HepG2 (cell line): Measurements from ENCODE around the gene FBXL12. TPM values are rescaled to one million over a fixed set of nuclear protein-coding genes. Genes with fewer than 3 reads are reported as not detected.

Experiments
- ASH2L ChIP-seq: fragments of 300-600, 200-600 bp; sonication (generic); IDR thresholded peaks from 2 replicates; pipeline ENCODE4 v1.7.0; 2017; ENCODE audit warnings: low read depth, mild to moderate bottlenecking, moderate library complexity, mixed read lengths, low read length; ENCODE audit not compliant: insufficient read length
- FOXC1 ChIP-seq: sonication (generic); formaldehyde crosslinking; IDR thresholded peaks from 2 replicates; pipeline ENCODE4 v1.8.0; 2022; ENCODE audit warnings: mild to moderate bottlenecking, missing genetic modification reagents, borderline replicate concordance
- HCFC1 ChIP-seq: fragments of 150-350 bp; IDR thresholded peaks from 2 replicates; pipeline ENCODE4 v1.6.1; 2014; ENCODE audit warnings: low read depth, low read length
- ISL2 ChIP-seq: sonication (generic); formaldehyde crosslinking; IDR thresholded peaks from 2 replicates; pipeline ENCODE4 v1.5.0; 2020; ENCODE audit warnings: missing genetic modification reagents
- NFIC ChIP-seq: IDR thresholded peaks from 2 replicates; pipeline ENCODE4 v1.6.1; 2012; ENCODE audit warnings: mild to moderate bottlenecking, low read length, inconsistent platforms
- RBFOX2 ChIP-seq: fragments of 200-400 bp; formaldehyde crosslinking; IDR thresholded peaks from 2 replicates; pipeline ENCODE4 v1.6.1; 2017; ENCODE audit warnings: low read depth, mild to moderate bottlenecking, low read length
- XRCC5 ChIP-seq: fragments of 200-400 bp; formaldehyde crosslinking; optimal IDR thresholded peaks from 2 replicates; pipeline ENCODE3; 2017; ENCODE audit warnings: mild to moderate bottlenecking, low read length
- ZC3H13 ChIP-seq: sonication (generic); formaldehyde crosslinking; IDR thresholded peaks from 2 replicates; pipeline ENCODE4 v1.8.1; 2023; ENCODE audit warnings: mild to moderate bottlenecking, missing genetic modification reagents, moderate library complexity
- ZFP37 ChIP-seq: sonication (generic); formaldehyde crosslinking; IDR thresholded peaks from 2 replicates; pipeline ENCODE4 v1.4.0; 2020; ENCODE audit warnings: missing genetic modification reagents, borderline replicate concordance
- ZNF292 ChIP-seq: sonication (generic); formaldehyde crosslinking; IDR thresholded peaks from 2 replicates; pipeline ENCODE4 v1.8.1; 2022; ENCODE audit warnings: mild to moderate bottlenecking, low read depth, missing genetic modification reagents, borderline replicate concordance
- ZNF367 ChIP-seq: sonication (generic); formaldehyde crosslinking; IDR thresholded peaks from 2 replicates; pipeline ENCODE4 v1.4.0; 2020; ENCODE audit warnings: missing genetic modification reagents, borderline replicate concordance
- ZNF441 ChIP-seq: sonication (generic); formaldehyde crosslinking; IDR thresholded peaks from 2 replicates; pipeline ENCODE4 v1.7.0; 2021; ENCODE audit warnings: missing genetic modification reagents, borderline replicate concordance
- ZNF75D ChIP-seq: sonication (generic); formaldehyde crosslinking; IDR thresholded peaks from 2 replicates; pipeline ENCODE4 v1.8.1; 2023; ENCODE audit warnings: missing genetic modification reagents, mild to moderate bottlenecking, borderline replicate concordance
- ZNF780A ChIP-seq: sonication (generic); formaldehyde crosslinking; IDR thresholded peaks from 2 replicates; pipeline ENCODE4 v1.8.0; 2022; ENCODE audit warnings: mild to moderate bottlenecking, missing genetic modification reagents, moderate library complexity
- ZNF839 ChIP-seq: sonication (generic); formaldehyde crosslinking; IDR thresholded peaks from 2 replicates; pipeline ENCODE4 v1.4.0; 2020; ENCODE audit warnings: missing genetic modification reagents, mild to moderate bottlenecking, borderline replicate concordance
- polyA plus RNA-seq, 8 experiments: library from polyadenylated mRNA; depleted of rRNA in 3 of 8; stranded (reverse) in 7 of 8; unstranded in 1 of 8; fragments of >200 nt; fragmentation: Illumina TruSeq in 4 of 8; extraction: Trizol in 4 of 8; gene quantifications; 2 replicates each; pipeline versions ENCODE4 v1.2.1 to v1.2.3, GENCODE V29; 2011 to 2016; ENCODE audit warnings: low read depth in 4 of 8, missing spikeins in 1 of 8, mixed read lengths in 1 of 8; ENCODE audit not compliant: insufficient read depth in 1 of 8
- total RNA-seq, 5 experiments: library from RNA; depleted of rRNA; stranded (reverse); fragments of >200 nt; fragmentation: Illumina TruSeq; extraction: Trizol; gene quantifications; 2 replicates each; pipeline ENCODE4 v1.2.3, GENCODE V29; 2016; ENCODE audit warnings: low read depth in 1 of 5
- TF ChIP-seq, protein P1 (sequence below): sonication (generic); formaldehyde crosslinking; IDR thresholded peaks from 2 replicates; pipeline ENCODE4 v1.5.0; 2020; ENCODE audit warnings: mild to moderate bottlenecking, missing genetic modification reagents, borderline replicate concordance
- TF ChIP-seq, protein P2 (sequence below): sonication (generic); formaldehyde crosslinking; IDR thresholded peaks from 2 replicates; pipeline ENCODE4 v1.5.1; 2020; ENCODE audit warnings: mild to moderate bottlenecking, missing genetic modification reagents
- TF ChIP-seq, protein P3 (sequence below): sonication (generic); formaldehyde crosslinking; IDR thresholded peaks from 2 replicates; pipeline ENCODE4 v1.4.0; 2020; ENCODE audit warnings: missing genetic modification reagents

Gene FBXL12
- total and polyA plus RNA-seq, 2 of the 13 experiments (the other 11 are each of a cell fraction or from before 2014, with no cell fraction given) = 20.4 to 23.1 TPM

DNA sequence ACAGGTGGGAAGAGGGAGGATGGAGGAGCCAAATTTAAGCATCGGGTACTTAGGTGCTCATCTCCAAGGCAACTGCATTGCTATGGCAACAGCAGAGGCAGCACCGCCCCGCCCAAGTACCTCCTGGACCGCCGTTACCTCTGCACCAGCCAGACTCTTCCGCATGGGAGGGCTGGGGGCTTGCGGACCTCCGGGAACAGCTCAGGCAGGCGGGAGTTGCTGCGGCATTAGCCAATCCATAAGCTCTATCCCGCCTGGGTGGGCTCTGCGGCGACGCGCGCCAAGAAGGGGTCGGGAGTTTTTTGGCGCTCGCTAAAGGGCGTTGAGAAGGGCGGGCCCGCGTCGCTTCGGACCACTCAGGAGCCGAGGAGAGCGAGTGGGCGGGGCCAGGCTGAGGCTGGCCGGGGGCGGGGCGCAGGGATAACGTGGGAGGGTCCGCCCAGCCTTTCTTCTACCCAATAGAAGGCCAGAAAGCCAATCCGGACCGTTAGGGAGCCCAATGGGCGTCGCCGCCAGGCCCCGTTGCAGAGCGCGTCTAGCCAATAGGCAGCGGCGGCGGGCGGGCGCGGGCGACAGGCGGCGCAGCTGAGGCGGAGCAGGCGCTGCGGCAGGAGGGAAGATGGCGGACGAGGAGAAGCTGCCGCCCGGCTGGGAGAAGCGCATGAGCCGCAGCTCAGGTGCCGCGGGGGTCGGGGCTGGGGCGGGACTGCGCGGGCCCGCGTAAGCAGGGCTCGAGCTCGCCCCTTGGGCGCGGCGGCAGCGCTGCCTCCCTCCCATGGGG, 16.0 kb upstream of the FBXL12 start, which contains the start of gene PIN1 (continued):
- TF ChIP-seq, protein P1, sequence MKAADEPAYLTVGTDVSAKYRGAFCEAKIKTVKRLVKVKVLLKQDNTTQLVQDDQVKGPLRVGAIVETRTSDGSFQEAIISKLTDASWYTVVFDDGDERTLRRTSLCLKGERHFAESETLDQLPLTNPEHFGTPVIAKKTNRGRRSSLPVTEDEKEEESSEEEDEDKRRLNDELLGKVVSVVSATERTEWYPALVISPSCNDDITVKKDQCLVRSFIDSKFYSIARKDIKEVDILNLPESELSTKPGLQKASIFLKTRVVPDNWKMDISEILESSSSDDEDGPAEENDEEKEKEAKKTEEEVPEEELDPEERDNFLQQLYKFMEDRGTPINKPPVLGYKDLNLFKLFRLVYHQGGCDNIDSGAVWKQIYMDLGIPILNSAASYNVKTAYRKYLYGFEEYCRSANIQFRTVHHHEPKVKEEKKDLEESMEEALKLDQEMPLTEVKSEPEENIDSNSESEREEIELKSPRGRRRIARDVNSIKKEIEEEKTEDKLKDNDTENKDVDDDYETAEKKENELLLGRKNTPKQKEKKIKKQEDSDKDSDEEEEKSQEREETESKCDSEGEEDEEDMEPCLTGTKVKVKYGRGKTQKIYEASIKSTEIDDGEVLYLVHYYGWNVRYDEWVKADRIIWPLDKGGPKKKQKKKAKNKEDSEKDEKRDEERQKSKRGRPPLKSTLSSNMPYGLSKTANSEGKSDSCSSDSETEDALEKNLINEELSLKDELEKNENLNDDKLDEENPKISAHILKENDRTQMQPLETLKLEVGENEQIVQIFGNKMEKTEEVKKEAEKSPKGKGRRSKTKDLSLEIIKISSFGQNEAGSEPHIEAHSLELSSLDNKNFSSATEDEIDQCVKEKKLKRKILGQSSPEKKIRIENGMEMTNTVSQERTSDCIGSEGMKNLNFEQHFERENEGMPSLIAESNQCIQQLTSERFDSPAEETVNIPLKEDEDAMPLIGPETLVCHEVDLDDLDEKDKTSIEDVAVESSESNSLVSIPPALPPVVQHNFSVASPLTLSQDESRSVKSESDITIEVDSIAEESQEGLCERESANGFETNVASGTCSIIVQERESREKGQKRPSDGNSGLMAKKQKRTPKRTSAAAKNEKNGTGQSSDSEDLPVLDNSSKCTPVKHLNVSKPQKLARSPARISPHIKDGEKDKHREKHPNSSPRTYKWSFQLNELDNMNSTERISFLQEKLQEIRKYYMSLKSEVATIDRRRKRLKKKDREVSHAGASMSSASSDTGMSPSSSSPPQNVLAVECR (CRISPR knock-in tag) = peak; percentile 77; the same call in 1 of the 2 replicates
- no peak for TF ChIP-seq ZNF75D (CRISPR knock-in tag)
- TF ChIP-seq RBFOX2 = peak; percentile 85
- no peak; the same call in 1 of the 2 replicates for TF ChIP-seq ISL2 (CRISPR knock-in tag)
- TF ChIP-seq ZNF292 (CRISPR knock-in tag) = no peak
- TF ChIP-seq ZNF441 = no peak
- no peak for TF ChIP-seq ZNF780A (CRISPR knock-in tag)
- TF ChIP-seq HCFC1 = no peak; the same call in 1 of the 2 replicates
- TF ChIP-seq ZNF839 = no peak
- no peak for TF ChIP-seq ZFP37
- TF ChIP-seq XRCC5 = peak; percentile 44
- TF ChIP-seq, protein P2, sequence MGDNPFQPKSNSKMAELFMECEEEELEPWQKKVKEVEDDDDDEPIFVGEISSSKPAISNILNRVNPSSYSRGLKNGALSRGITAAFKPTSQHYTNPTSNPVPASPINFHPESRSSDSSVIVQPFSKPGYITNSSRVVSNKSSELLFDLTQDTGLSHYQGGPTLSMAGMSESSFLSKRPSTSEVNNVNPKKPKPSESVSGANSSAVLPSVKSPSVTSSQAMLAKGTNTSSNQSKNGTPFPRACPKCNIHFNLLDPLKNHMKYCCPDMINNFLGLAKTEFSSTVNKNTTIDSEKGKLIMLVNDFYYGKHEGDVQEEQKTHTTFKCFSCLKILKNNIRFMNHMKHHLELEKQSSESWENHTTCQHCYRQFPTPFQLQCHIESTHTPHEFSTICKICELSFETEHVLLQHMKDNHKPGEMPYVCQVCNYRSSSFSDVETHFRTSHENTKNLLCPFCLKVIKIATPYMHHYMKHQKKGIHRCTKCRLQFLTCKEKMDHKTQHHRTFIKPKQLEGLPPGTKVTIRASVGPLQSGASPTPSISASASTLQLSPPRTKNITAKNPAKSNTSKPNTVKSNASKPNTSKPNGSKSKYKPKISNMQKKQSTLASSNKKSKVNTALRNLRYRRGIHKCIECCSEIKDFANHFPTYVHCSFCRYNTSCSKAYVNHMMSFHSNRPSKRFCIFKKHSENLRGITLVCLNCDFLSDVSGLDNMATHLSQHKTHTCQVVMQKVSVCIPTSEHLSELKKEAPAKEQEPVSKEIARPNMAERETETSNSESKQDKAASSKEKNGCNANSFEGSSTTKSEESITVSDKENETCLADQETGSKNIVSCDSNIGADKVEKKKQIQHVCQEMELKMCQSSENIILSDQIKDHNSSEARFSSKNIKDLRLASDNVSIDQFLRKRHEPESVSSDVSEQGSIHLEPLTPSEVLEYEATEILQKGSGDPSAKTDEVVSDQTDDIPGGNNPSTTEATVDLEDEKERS (CRISPR knock-in tag) = no peak
- no peak for TF ChIP-seq ZNF367
- TF ChIP-seq FOXC1 (CRISPR knock-in tag) = no peak; the same call in 1 of the 2 replicates
- TF ChIP-seq, protein P3, sequence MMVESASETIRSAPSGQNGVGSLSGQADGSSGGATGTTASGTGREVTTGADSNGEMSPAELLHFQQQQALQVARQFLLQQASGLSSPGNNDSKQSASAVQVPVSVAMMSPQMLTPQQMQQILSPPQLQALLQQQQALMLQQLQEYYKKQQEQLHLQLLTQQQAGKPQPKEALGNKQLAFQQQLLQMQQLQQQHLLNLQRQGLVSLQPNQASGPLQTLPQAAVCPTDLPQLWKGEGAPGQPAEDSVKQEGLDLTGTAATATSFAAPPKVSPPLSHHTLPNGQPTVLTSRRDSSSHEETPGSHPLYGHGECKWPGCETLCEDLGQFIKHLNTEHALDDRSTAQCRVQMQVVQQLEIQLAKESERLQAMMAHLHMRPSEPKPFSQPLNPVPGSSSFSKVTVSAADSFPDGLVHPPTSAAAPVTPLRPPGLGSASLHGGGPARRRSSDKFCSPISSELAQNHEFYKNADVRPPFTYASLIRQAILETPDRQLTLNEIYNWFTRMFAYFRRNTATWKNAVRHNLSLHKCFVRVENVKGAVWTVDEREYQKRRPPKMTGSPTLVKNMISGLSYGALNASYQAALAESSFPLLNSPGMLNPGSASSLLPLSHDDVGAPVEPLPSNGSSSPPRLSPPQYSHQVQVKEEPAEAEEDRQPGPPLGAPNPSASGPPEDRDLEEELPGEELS (CRISPR knock-in tag) = peak; percentile 4; the same call in 1 of the 2 replicates
- TF ChIP-seq ZC3H13 (CRISPR knock-in tag) = no peak
- peak; percentile 58 for TF ChIP-seq ASH2L
- TF ChIP-seq NFIC = no peak
